ENCODE results near the gene DCST1.

Gene DCST1

DNA sequence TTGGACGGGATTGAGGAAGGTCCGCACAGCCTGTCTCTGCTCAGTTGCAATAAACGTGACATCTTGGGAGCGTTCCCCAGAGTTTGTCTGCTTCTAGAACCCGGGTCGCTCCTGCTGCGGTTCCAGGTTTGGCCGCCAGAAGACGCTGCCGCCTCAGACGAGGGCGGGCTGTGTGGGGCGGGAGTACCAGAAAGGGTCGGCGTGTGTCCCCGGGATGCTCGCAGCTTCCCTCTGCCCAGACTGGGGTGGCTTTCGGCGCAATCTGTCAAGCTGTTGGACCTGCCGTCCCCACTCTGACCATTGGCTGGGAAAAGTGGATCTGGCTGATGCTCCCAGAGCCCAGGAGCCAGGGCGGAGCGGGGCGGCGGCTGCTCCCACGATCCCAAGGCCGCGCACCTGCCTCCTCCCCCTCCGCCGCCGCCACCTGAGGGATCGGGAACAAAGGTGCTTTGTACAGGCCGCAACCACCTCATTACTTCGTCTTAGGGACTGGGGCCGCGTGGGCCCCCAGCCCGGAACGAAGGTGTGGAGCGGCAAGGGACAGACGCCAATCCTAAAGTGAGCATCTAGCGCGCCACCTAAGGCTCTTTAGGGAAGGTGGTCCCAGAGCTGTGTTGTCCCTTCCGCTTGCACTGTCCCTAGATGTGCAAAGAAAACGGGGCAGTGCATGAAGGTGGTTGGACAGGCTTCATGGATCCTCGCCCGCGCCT lies 29.2 kb downstream of the DCST1 start:
- Histone ChIP-seq H2AK5ac (ENCODE audit: low read length) (no peak overlapping the region), H3K4me3 (ENCODE audit: low read length) (no peak overlapping the region), H3K56ac (ENCODE audit: low read length) (peak overlapping the region; percentile 67), H3K27me3 (ENCODE audit: insufficient read depth, low read length, poor library complexity) (no peaks in the 10 kb centered on the region), H3K36me3 (ENCODE audit: control insufficient read depth, insufficient read depth, low read length) (no peaks in the 10 kb centered on the region), H3K27ac (ENCODE audit: low read depth, low read length) (no peak overlapping the region), H2BK5ac (ENCODE audit: low read length) (no peak overlapping the region), H2BK15ac (replicated peaks; ENCODE audit: low read depth) (no peak overlapping the region), H3K4me1 (ENCODE audit: control insufficient read depth, low read depth, low read length) (peaks cover 2% of the 10 kb centered on the region), H3K23ac (ENCODE audit: low read length) (no peak overlapping the region), H3K18ac (ENCODE audit: low read length) (no peak overlapping the region), H4K5ac (ENCODE audit: low read length) (no peak overlapping the region), H3K4ac (ENCODE audit: low read depth, low read length) (no peak overlapping the region), H3K79me1 (ENCODE audit: low read length) (peaks cover 6% of the 10 kb centered on the region), H2BK120ac (ENCODE audit: low read depth, low read length) (no peak overlapping the region), H3K9ac (ENCODE audit: low read length) (peak overlapping the region; percentile 59), H3K79me2 (ENCODE audit: control insufficient read depth, insufficient read depth, low read length) (no peaks in the 10 kb centered on the region), H3K4me2 (ENCODE audit: low read length) (peak overlapping the region; percentile 88), H4K8ac (ENCODE audit: low read depth, low read length) (no peak overlapping the region)
- DNase-seq: peak; percentile 82
- no CpG with 5 or more reads among the region's 46 CpGs for WGBS (ENCODE audit: extremely low coverage, insufficient coverage, low lambda C conversion rate)

DNA sequence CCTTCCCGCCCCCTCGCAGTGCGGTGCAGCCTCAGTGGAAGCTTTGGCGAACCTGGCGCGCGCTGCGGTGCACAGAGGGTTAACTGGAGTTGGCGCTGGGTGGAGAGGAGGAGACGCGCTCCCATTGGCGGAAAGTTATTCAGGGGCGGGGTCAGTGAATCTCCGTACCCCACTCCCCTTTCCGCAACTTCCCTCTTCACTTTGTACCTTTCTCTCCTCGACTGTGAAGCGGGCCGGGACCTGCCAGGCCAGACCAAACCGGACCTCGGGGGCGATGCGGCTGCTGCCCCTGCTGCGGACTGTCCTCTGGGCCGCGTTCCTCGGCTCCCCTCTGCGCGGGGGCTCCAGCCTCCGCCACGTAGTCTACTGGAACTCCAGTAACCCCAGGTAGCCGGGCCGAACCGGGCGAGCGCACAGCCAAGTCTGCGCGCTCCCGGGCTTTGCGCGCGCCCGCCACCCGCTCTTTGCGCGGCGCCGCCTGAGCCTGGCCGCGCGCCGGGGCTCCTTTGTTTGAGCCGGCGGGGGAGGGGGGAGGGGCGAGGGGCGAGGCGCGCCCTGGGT lies 30.0 kb downstream of the DCST1 start, which contains the start of gene EFNA4:
EFNA4 (plus strand) TSS at position 191 of the 561 bp plus-strand sequence; CDS start at position 275, 84 bp downstream.
- Histone ChIP-seq H3K4ac (ENCODE audit: low read depth, low read length) (peak within 1 kb of the TSS; percentile 44), H4K8ac (ENCODE audit: low read depth, low read length) (no peak within 1 kb of the TSS), H3K9ac (ENCODE audit: low read length) (peak within 1 kb of the TSS; percentile 89), H3K27me3 (ENCODE audit: insufficient read depth, low read length, poor library complexity) (no peaks in the 10 kb centered on the region), H3K23ac (ENCODE audit: low read length) (no peak within 1 kb of the TSS), H2BK5ac (ENCODE audit: low read length) (peak within 1 kb of the TSS; percentile 59), H3K79me2 (ENCODE audit: control insufficient read depth, insufficient read depth, low read length) (no peaks in the 10 kb centered on the region), H3K4me2 (ENCODE audit: low read length) (peak within 1 kb of the TSS; percentile 93), H2BK15ac (replicated peaks; ENCODE audit: low read depth) (no peak within 1 kb of the TSS), H3K27ac (ENCODE audit: low read depth, low read length) (peak within 1 kb of the TSS; percentile 85), H3K4me3 (ENCODE audit: low read length) (peak within 1 kb of the TSS; percentile 80), H4K5ac (ENCODE audit: low read length) (peak within 1 kb of the TSS; percentile 87), H2BK120ac (ENCODE audit: low read depth, low read length) (no peak within 1 kb of the TSS), H3K56ac (ENCODE audit: low read length) (peak within 1 kb of the TSS; percentile 96), H2AK5ac (ENCODE audit: low read length) (peak within 1 kb of the TSS; percentile 65), H3K18ac (ENCODE audit: low read length) (peak within 1 kb of the TSS; percentile 71), H3K36me3 (ENCODE audit: control insufficient read depth, insufficient read depth, low read length) (no peaks in the 10 kb centered on the region), H3K4me1 (ENCODE audit: control insufficient read depth, low read depth, low read length) (peaks cover 2% of the 10 kb centered on the region), H3K79me1 (ENCODE audit: low read length) (peaks cover 6% of the 10 kb centered on the region)
- no CpG with 5 or more reads among the region's 57 CpGs for WGBS (ENCODE audit: extremely low coverage, insufficient coverage, low lambda C conversion rate)
- peak; percentile 96 for DNase-seq

DNA sequence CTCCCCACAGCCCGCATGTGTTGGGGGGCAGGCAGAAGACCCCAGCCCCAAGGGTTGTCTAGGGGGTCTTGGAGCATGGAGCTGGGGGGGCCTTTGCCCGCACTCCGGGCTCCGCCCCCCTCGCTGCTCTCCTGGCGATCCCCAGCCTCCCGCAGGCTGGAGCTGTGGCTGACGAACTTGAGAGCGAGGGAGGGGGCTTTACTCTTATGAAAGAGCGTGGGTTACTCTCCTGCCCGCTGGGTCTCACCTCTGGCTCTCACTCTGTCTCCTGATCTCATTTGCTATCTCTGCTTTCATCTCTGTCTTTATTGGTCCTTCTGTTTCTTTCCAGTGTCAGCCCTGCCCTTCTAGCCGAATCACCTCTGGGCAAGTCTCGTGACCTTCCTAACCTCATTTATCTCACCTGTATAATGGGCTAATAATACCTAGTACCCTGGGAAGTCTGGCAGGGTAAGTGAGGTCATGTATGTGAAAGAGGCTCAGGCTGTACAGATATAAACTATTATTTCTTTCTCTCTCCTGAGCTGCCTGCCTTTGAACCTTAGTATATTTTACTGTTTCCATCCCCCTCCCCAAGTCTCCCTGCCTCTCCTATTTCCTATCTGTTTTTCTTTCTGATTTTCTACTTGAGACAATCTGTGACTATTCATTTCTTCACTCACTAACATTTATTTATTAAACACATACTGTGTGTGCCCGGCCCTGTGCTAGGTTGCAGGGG lies 30.6 kb downstream of the DCST1 start:
- Histone ChIP-seq H3K18ac (ENCODE audit: low read length) (peak overlapping the region; percentile 71), H3K56ac (ENCODE audit: low read length) (peak overlapping the region; percentile 90), H3K27me3 (ENCODE audit: insufficient read depth, low read length, poor library complexity) (no peaks in the 10 kb centered on the region), H3K4ac (ENCODE audit: low read depth, low read length) (peak overlapping the region; percentile 44), H2BK5ac (ENCODE audit: low read length) (peak overlapping the region; percentile 59), H3K23ac (ENCODE audit: low read length) (no peak overlapping the region), H4K8ac (ENCODE audit: low read depth, low read length) (no peak overlapping the region), H2BK15ac (replicated peaks; ENCODE audit: low read depth) (no peak overlapping the region), H3K27ac (ENCODE audit: low read depth, low read length) (peak overlapping the region; percentile 85), H3K79me2 (ENCODE audit: control insufficient read depth, insufficient read depth, low read length) (no peaks in the 10 kb centered on the region), H3K4me3 (ENCODE audit: low read length) (peak overlapping the region; percentile 71), H3K36me3 (ENCODE audit: control insufficient read depth, insufficient read depth, low read length) (no peaks in the 10 kb centered on the region), H2AK5ac (ENCODE audit: low read length) (peak overlapping the region; percentile 65), H3K4me2 (ENCODE audit: low read length) (peak overlapping the region; percentile 93), H3K4me1 (ENCODE audit: control insufficient read depth, low read depth, low read length) (peaks cover 2% of the 10 kb centered on the region), H2BK120ac (ENCODE audit: low read depth, low read length) (no peak overlapping the region), H4K5ac (ENCODE audit: low read length) (peak overlapping the region; percentile 87), H3K9ac (ENCODE audit: low read length) (peak overlapping the region; percentile 89), H3K79me1 (ENCODE audit: low read length) (peaks cover 6% of the 10 kb centered on the region)
- no CpG with 5 or more reads among the region's 14 CpGs for WGBS (ENCODE audit: extremely low coverage, insufficient coverage, low lambda C conversion rate)
- DNase-seq: peak; percentile 90

DNA sequence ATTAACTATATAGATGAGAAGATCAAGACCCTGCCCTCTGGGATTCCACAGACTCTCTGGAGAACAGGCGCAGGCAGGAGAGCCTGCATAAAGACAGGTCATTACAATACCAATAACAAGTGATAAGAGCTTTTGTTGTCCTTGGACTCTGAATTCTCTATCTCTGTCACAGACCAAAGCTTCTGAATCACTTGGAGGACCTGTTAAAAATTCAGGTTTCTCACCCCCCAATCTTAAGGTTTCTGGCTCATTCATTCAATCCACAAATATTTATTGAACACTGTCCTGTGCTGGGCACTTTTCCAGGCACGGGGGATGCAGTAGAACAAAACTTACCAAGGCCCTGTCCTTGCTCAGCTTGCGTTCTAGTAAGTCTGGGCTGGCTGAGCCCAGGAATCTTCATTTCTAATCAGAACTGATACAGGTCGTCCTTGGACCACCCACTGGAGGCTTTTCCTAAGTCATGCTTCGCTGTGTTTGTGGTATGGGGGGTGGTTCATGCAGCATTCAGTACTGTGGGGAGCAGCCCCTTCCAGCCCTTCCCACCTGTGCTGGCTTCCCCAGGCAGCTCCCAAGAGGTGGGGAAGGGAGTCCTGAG lies 31.3 kb downstream of the DCST1 start:
- no peak overlapping the region for H4K5ac ChIP-seq (ENCODE audit: low read length)
- H3K23ac ChIP-seq (ENCODE audit: low read length): no peak overlapping the region
- H3K18ac ChIP-seq (ENCODE audit: low read length): no peak overlapping the region
- H3K4me2 ChIP-seq (ENCODE audit: low read length): no peak overlapping the region
- no peak overlapping the region for H2AK5ac ChIP-seq (ENCODE audit: low read length)
- no peak overlapping the region for H4K8ac ChIP-seq (ENCODE audit: low read depth, low read length)
- H3K27me3 ChIP-seq (ENCODE audit: insufficient read depth, low read length, poor library complexity): no peaks in the 10 kb centered on the region
- H3K79me2 ChIP-seq (ENCODE audit: control insufficient read depth, insufficient read depth, low read length): no peaks in the 10 kb centered on the region
- peaks cover 6% of the 10 kb centered on the region for H3K79me1 ChIP-seq (ENCODE audit: low read length)
- H3K36me3 ChIP-seq (ENCODE audit: control insufficient read depth, insufficient read depth, low read length): peaks cover 2% of the 10 kb centered on the region
- no peak overlapping the region for H2BK15ac ChIP-seq (replicated peaks; ENCODE audit: low read depth)
- no peak overlapping the region for H2BK5ac ChIP-seq (ENCODE audit: low read length)
- peak overlapping the region; percentile 59 for H3K56ac ChIP-seq (ENCODE audit: low read length)
- H3K9ac ChIP-seq (ENCODE audit: low read length): no peak overlapping the region
- DNase-seq: peak; percentile 78
- H3K4me3 ChIP-seq (ENCODE audit: low read length): no peak overlapping the region
- peaks cover 5% of the 10 kb centered on the region for H3K4me1 ChIP-seq (ENCODE audit: control insufficient read depth, low read depth, low read length)
- no CpG with 5 or more reads among the region's 5 CpGs for WGBS (ENCODE audit: extremely low coverage, insufficient coverage, low lambda C conversion rate)
- no peak overlapping the region for H3K27ac ChIP-seq (ENCODE audit: low read depth, low read length)
- no peak overlapping the region for H2BK120ac ChIP-seq (ENCODE audit: low read depth, low read length)
- H3K4ac ChIP-seq (ENCODE audit: low read depth, low read length): no peak overlapping the region

DNA sequence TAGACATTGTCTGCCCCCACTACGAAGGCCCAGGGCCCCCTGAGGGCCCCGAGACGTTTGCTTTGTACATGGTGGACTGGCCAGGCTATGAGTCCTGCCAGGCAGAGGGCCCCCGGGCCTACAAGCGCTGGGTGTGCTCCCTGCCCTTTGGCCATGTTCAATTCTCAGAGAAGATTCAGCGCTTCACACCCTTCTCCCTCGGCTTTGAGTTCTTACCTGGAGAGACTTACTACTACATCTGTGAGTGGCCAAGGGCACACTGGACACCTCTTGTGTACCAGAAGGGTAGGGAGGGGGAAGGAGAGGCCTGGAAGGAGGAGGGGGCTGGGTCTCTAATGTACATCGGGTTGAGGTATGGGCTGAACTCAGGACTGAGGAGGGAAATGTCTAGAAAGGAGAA lies 33.2 kb downstream of the DCST1 start:
- Histone ChIP-seq H2BK5ac (ENCODE audit: low read length) (no peak overlapping the region), H3K79me2 (ENCODE audit: control insufficient read depth, insufficient read depth, low read length) (no peaks in the 10 kb centered on the region), H2AK5ac (ENCODE audit: low read length) (no peak overlapping the region), H2BK120ac (ENCODE audit: low read depth, low read length) (no peak overlapping the region), H3K36me3 (ENCODE audit: control insufficient read depth, insufficient read depth, low read length) (peaks cover 2% of the 10 kb centered on the region), H3K4ac (ENCODE audit: low read depth, low read length) (no peak overlapping the region), H2BK15ac (replicated peaks; ENCODE audit: low read depth) (no peak overlapping the region), H3K79me1 (ENCODE audit: low read length) (peaks cover 6% of the 10 kb centered on the region), H3K4me3 (ENCODE audit: low read length) (no peak overlapping the region), H4K8ac (ENCODE audit: low read depth, low read length) (no peak overlapping the region), H3K56ac (ENCODE audit: low read length) (no peak overlapping the region), H3K4me2 (ENCODE audit: low read length) (no peak overlapping the region), H3K18ac (ENCODE audit: low read length) (no peak overlapping the region), H3K9ac (ENCODE audit: low read length) (no peak overlapping the region), H3K23ac (ENCODE audit: low read length) (no peak overlapping the region), H4K5ac (ENCODE audit: low read length) (no peak overlapping the region), H3K4me1 (ENCODE audit: control insufficient read depth, low read depth, low read length) (peaks cover 10% of the 10 kb centered on the region), H3K27me3 (ENCODE audit: insufficient read depth, low read length, poor library complexity) (no peaks in the 10 kb centered on the region), H3K27ac (ENCODE audit: low read depth, low read length) (no peak overlapping the region)
- no CpG with 5 or more reads among the region's 8 CpGs for WGBS (ENCODE audit: extremely low coverage, insufficient coverage, low lambda C conversion rate)
- DNase-seq: no peak

Measured in mesendoderm (in vitro differentiated cells).